A549 (cell line): ENCODE results near the gene XRCC4. TPM values are rescaled to one million over a fixed set of nuclear protein-coding genes. Genes with fewer than 3 reads are reported as not detected.

Experiments used
- ATAC-seq, 2 experiments: fragments of 200-7000 bp in 1 of 2; fragments of >200 bp in 1 of 2; cut with Nextera tagmentation in 1 of 2; cut with Tn5 transposase in 1 of 2; 3 replicates each; pipeline versions ENCODE4 v1.8.0 to v1.9.1; 2018 to 2020; ENCODE audit warnings: mild to moderate bottlenecking in 1 of 2, moderate library complexity in 1 of 2
- CTCF ChIA-PET: fragments of 300-600 bp; sonication (Branson Sonifier 250); formaldehyde crosslinking; extraction: SDS; loops from one replicate; lab custom pipeline; 2021; ENCODE audit warnings: antibody characterized with exemption, inconsistent platforms; lab: Yijun Ruan, JAX
- POLR2A ChIA-PET: fragments of 350-600 bp; formaldehyde crosslinking; extraction: SDS; loops from one replicate; lab custom pipeline; 2021; ENCODE audit warnings: antibody characterized with exemption, inconsistent platforms; lab: Yijun Ruan, JAX
- DNase-seq, 2 experiments: peaks; one replicate each; pipeline versions ENCODE4 v3.0.0 to v3.0.0-alpha.2; 2011 to 2016; ENCODE audit warnings: low read depth in 1 of 2, low spot score in 1 of 2
- FAIRE-seq: peaks from 2 replicates; lab custom pipeline; 2011; peaks lifted over from hg19 to GRCh38; lab: Jason Lieb, UNC
- H3K27ac ChIP-seq, 2 experiments: fragments of >200 bp; sonication (Bioruptor Twin); formaldehyde crosslinking; 3 replicates each; pipeline ENCODE4 v1.5.1; 2016 to 2017
- H3K4me1 ChIP-seq: fragments of >200 bp; sonication (Bioruptor Twin); formaldehyde crosslinking; 3 replicates; pipeline ENCODE4 v1.6.1; 2016
- H3K4me2 ChIP-seq: fragments of >200 bp; sonication (Bioruptor Twin); formaldehyde crosslinking; 3 replicates; pipeline ENCODE4 v1.6.1; 2016
- H3K4me3 ChIP-seq: fragments of >200 bp; sonication (Bioruptor Twin); formaldehyde crosslinking; 3 replicates; pipeline ENCODE4 v1.5.1; 2016
- H3K9me3 ChIP-seq: fragments of >200 bp; sonication (Bioruptor Twin); formaldehyde crosslinking; 3 replicates; pipeline ENCODE4 v1.6.1; 2016
- BCL3 ChIP-seq: fragments of >200 bp; sonication (Bioruptor Twin); formaldehyde crosslinking; IDR thresholded peaks from 3 replicates; pipeline ENCODE4 v1.6.1; 2016
- CBX2 ChIP-seq: fragments of 200-600 bp; sonication (generic); IDR thresholded peaks from 2 replicates; pipeline ENCODE4 v1.6.1; 2016; ENCODE audit warnings: low read depth, mild to moderate bottlenecking, borderline replicate concordance
- CEBPB ChIP-seq, 2 experiments: fragments of >200 bp in 1 of 2; sonication (Bioruptor Twin) in 1 of 2; formaldehyde crosslinking in 1 of 2; IDR thresholded peaks; 2 replicates each; pipeline ENCODE4 v1.6.1; 2012 to 2016
- CTCF ChIP-seq: fragments of >200 bp; sonication (Bioruptor Twin); formaldehyde crosslinking; IDR thresholded peaks from 3 replicates; pipeline ENCODE4 v1.5.1; 2016
- E2F6 ChIP-seq: IDR thresholded peaks from 2 replicates; pipeline ENCODE4 v1.6.1; 2012; ENCODE audit warnings: low read depth, borderline replicate concordance
- EHF ChIP-seq: fragments of 250-450 bp; sonication (Bioruptor Pico); IDR thresholded peaks from 2 replicates; pipeline ENCODE4 v1.5.0; 2020; ENCODE audit warnings: mild to moderate bottlenecking
- ELK1 ChIP-seq: fragments of 150-350 bp; IDR thresholded peaks from 2 replicates; pipeline ENCODE4 v1.6.1; 2014; ENCODE audit warnings: low read depth, mild to moderate bottlenecking, low read length
- EP300 ChIP-seq, 2 experiments: fragments of >200 bp; sonication (Bioruptor Twin); formaldehyde crosslinking; IDR thresholded peaks; 2 replicates in 1 of 2; 3 replicates in 1 of 2; pipeline ENCODE4 v1.6.1; 2016 to 2017
- FOSB ChIP-seq: fragments of 250-450 bp; sonication (Bioruptor Pico); IDR thresholded peaks from 2 replicates; pipeline ENCODE4 v1.5.0; 2020; ENCODE audit warnings: mild to moderate bottlenecking, moderate library complexity
- GATA3 ChIP-seq: IDR thresholded peaks from 2 replicates; pipeline ENCODE4 v1.6.1; 2012; ENCODE audit warnings: borderline replicate concordance
- HES2 ChIP-seq: fragments of >200 bp; sonication (Bioruptor Twin); formaldehyde crosslinking; IDR thresholded peaks from 2 replicates; pipeline ENCODE4 v1.6.1; 2016
- HOXB13 ChIP-seq: fragments of 250-450 bp; sonication (Bioruptor Pico); IDR thresholded peaks from 2 replicates; pipeline ENCODE4 v1.5.0; 2020; ENCODE audit warnings: low read depth, mild to moderate bottlenecking, moderate library complexity
- JUN ChIP-seq, 2 experiments: fragments of >200 bp; sonication (Bioruptor Twin); formaldehyde crosslinking; IDR thresholded peaks; 2 replicates in 1 of 2; 3 replicates in 1 of 2; pipeline ENCODE4 v1.6.1; 2016 to 2017
- JUNB ChIP-seq: fragments of >200 bp; sonication (Bioruptor Twin); formaldehyde crosslinking; IDR thresholded peaks from 2 replicates; pipeline ENCODE4 v1.6.1; 2016
- MAX ChIP-seq: IDR thresholded peaks from 2 replicates; pipeline ENCODE4 v1.6.1; 2012
- MAZ ChIP-seq: fragments of 150-350 bp; IDR thresholded peaks from 2 replicates; pipeline ENCODE4 v1.6.1; 2014; ENCODE audit warnings: antibody characterized with exemption, low read depth, low read length, borderline replicate concordance
- NR3C1 ChIP-seq: fragments of >200 bp; sonication (Bioruptor Twin); formaldehyde crosslinking; IDR thresholded peaks from 3 replicates; pipeline ENCODE4 v1.6.1; 2017
- PBX3 ChIP-seq: IDR thresholded peaks from 2 replicates; pipeline ENCODE4 v1.6.1; 2012
- RAD21 ChIP-seq, 2 experiments: fragments of >200 bp in 1 of 2; sonication (Bioruptor Twin) in 1 of 2; formaldehyde crosslinking in 1 of 2; IDR thresholded peaks in 1 of 2; conservative IDR thresholded peaks in 1 of 2; 2 replicates in 1 of 2; 3 replicates in 1 of 2; pipeline ENCODE4 v1.6.1; 2012 to 2018; ENCODE audit warnings: inconsistent platforms in 1 of 2
- RARB ChIP-seq: fragments of 250-450 bp; sonication (Bioruptor Pico); IDR thresholded peaks from 2 replicates; pipeline ENCODE4 v1.8.0; 2021; ENCODE audit warnings: mild to moderate bottlenecking, moderate library complexity
- RFX5 ChIP-seq: fragments of 450-650 bp; IDR thresholded peaks from 2 replicates; pipeline ENCODE4 v1.7.1; 2014; ENCODE audit warnings: antibody characterized with exemption, mild to moderate bottlenecking, moderate library complexity
- RNF2 ChIP-seq: fragments of 200-600 bp; sonication (generic); IDR thresholded peaks from 2 replicates; pipeline ENCODE4 v1.6.1; 2016; ENCODE audit warnings: low read depth, mild to moderate bottlenecking, antibody characterized with exemption, moderate library complexity, borderline replicate concordance
- SMC3 ChIP-seq: fragments of >200 bp; sonication (Bioruptor Twin); formaldehyde crosslinking; IDR thresholded peaks from 3 replicates; pipeline ENCODE4 v1.6.1; 2018; ENCODE audit warnings: inconsistent platforms
- TP53 ChIP-seq: fragments of 250-450 bp; sonication (Bioruptor Pico); IDR thresholded peaks from 2 replicates; pipeline ENCODE4 v1.5.0; 2021; ENCODE audit warnings: mild to moderate bottlenecking, moderate library complexity
- ZSCAN20 ChIP-seq: fragments of 250-450 bp; sonication (Bioruptor Pico); IDR thresholded peaks from 2 replicates; pipeline ENCODE4 v1.8.0; 2022; ENCODE audit warnings: mild to moderate bottlenecking, moderate library complexity
- WGBS: methylation state at CpG from one replicate; pipeline ENCODE4 v1.1.6; 2017; ENCODE audit errors: missing lambda C conversion rate; 5-methylcytosine and 5-hydroxymethylcytosine counted together
- polyA plus RNA-seq, 4 experiments: library from polyadenylated mRNA; depleted of rRNA in 3 of 4; stranded (reverse); fragments of >200 nt; fragmentation: RNase III in 1 of 4; extraction: RNeasy Plus Mini Kit Qiagen cat#74134 plus additional on column Dnase treatment in 1 of 4; gene quantifications; 2 replicates in 3 of 4; 3 replicates in 1 of 4; pipeline ENCODE4 v1.2.3, GENCODE V29; 2011 to 2017

The XRCC4 gene
- polyA plus RNA-seq, 2 of the 4 experiments (the other 2 are of a cell fraction), result 14.3 to 14.8 TPM

- ChIA-PET POLR2A (no interaction called here), CTCF (no interaction called here)
- H3K4me2 ChIP-seq, result no peak overlapping the region
- DNase-seq, result no peak
- TF ChIP-seq RAD21 (conservative IDR thresholded peaks at IDR 0.05 in 1 of 2, IDR thresholded peaks at IDR 0.05 in 1 of 2) (no peak), RNF2 (no peak), ELK1 (no peak), EP300 (IDR thresholded peaks at IDR 0.05) (no peak), BCL3 (no peak), TP53 (CRISPR knock-in tag) (no peak), NR3C1 (no peak), PBX3 (no peak), RARB (no peak), JUN (IDR thresholded peaks at IDR 0.05) (no peak), E2F6 (no peak), HOXB13 (CRISPR knock-in tag) (no peak), CBX2 (no peak), RFX5 (no peak)
- no peak for ATAC-seq
- FAIRE-seq, result no peak
- H3K4me1 ChIP-seq, result no peaks in the 10 kb centered on the region
- H3K27ac ChIP-seq, result no peak overlapping the region
- 77% methylated on average over 7 of the region's 7 CpGs for WGBS
- no peak overlapping the region for H3K4me3 ChIP-seq
- H3K9me3 ChIP-seq, result peaks cover 6% of the 10 kb centered on the region; the same call in 2 of the 3 replicates
These were observed 286.0 kb downstream of the XRCC4 start for GRCh38 chr5:83363111-83363885.

GRCh38 chr5:83363886-83364275 is 286.5 kb downstream of the XRCC4 start:
- CTCF ChIA-PET, result no interaction called here
- POLR2A ChIA-PET, result no interaction called here
- no peak for DNase-seq
- H3K4me3 ChIP-seq, result no peak overlapping the region
- no peak for FAIRE-seq
- no peaks in the 10 kb centered on the region for H3K4me1 ChIP-seq
- WGBS, result 70% methylated on average over 1 of the region's 1 CpG
- H3K27ac ChIP-seq, result no peak overlapping the region
- no peak for ATAC-seq
- H3K4me2 ChIP-seq, result no peak overlapping the region
- H3K9me3 ChIP-seq, result peaks cover 6% of the 10 kb centered on the region; the same call in 2 of the 3 replicates
- TF ChIP-seq CEBPB (IDR thresholded peaks at IDR 0.05) (no peak), GATA3 (no peak), RAD21 (conservative IDR thresholded peaks at IDR 0.05 in 1 of 2, IDR thresholded peaks at IDR 0.05 in 1 of 2) (no peak), CBX2 (no peak), MAZ (no peak), RNF2 (no peak), JUNB (no peak), EHF (CRISPR knock-in tag) (no peak), CTCF (no peak), SMC3 (no peak), MAX (no peak), RARB (no peak), EP300 (IDR thresholded peaks at IDR 0.05) (no peak), HES2 (no peak), FOSB (CRISPR knock-in tag) (no peak), ZSCAN20 (no peak)
